ENCODE data around the gene ARMC8.
"Not testable (repeated sequence)": the region's sequence is repeated elsewhere in the genome, so short reads cannot be mapped to it uniquely, and the experiment has no call there.

Gene ARMC8

GRCh38 chr3:138187296-138188012, at the start of gene ARMC8:
Gene ARMC8, plus strand, starts transcription at chr3:138187301. Its CDS starts 254 bp downstream, at chr3:138187555.
- no peak for TF ChIP-seq CTCF (IDR thresholded peaks at IDR 0.05; ENCODE audit: insufficient read depth, missing control alignments)
- FAIRE-seq (no peak), DNase-seq (ENCODE audit: insufficient read length, low spot score) (peak; percentile 95)

- no peak for TF ChIP-seq CTCF (IDR thresholded peaks at IDR 0.05; ENCODE audit: insufficient read depth, missing control alignments)
- no peak for FAIRE-seq
- no peak for DNase-seq (ENCODE audit: insufficient read length, low spot score)
Measured at GRCh38 chr3:138137861-138138260, 49.2 kb upstream of the ARMC8 start.

GRCh38 chr3:138139691-138140090, 47.4 kb upstream of the ARMC8 start:
- TF ChIP-seq CTCF (IDR thresholded peaks at IDR 0.05; ENCODE audit: insufficient read depth, missing control alignments): no peak
- DNase-seq (ENCODE audit: insufficient read length, low spot score): no peak
- no peak for FAIRE-seq

GRCh38 chr3:138140940-138141339, 46.2 kb upstream of the ARMC8 start:
- no peak for TF ChIP-seq CTCF (IDR thresholded peaks at IDR 0.05; ENCODE audit: insufficient read depth, missing control alignments)
- DNase-seq (ENCODE audit: insufficient read length, low spot score) (no peak), FAIRE-seq (no peak)

GRCh38 chr3:138142181-138142580, 44.9 kb upstream of the ARMC8 start:
- DNase-seq (ENCODE audit: insufficient read length, low spot score); FAIRE-seq: not testable (repeated sequence)

- TF ChIP-seq CTCF (IDR thresholded peaks at IDR 0.05; ENCODE audit: insufficient read depth, missing control alignments): peak; percentile 32
- FAIRE-seq (peak; percentile 78), DNase-seq (ENCODE audit: insufficient read length, low spot score) (peak; percentile 40)
Measured at GRCh38 chr3:138148503-138148902, 38.6 kb upstream of the ARMC8 start.

GRCh38 chr3:138154534-138154933, 32.6 kb upstream of the ARMC8 start:
- DNase-seq (ENCODE audit: insufficient read length, low spot score): no peak
- no peak for FAIRE-seq
- TF ChIP-seq CTCF (IDR thresholded peaks at IDR 0.05; ENCODE audit: insufficient read depth, missing control alignments): no peak
